GM12891 (cell line): ENCODE results near the gene RUSC2.
"Not testable (repeated sequence)": the region's sequence is repeated elsewhere in the genome, so short reads cannot be mapped to it uniquely, and the experiment has no call there.

Experiments
- PAX5 ChIP-seq: IDR thresholded peaks from 2 replicates; pipeline ENCODE4 v1.6.1; 2011; ENCODE audit warnings: low read length, moderate library complexity, mild to moderate bottlenecking; ENCODE audit not compliant: insufficient read depth, severe bottlenecking
- POLR2A ChIP-seq: IDR thresholded peaks from 2 replicates; pipeline ENCODE4 v1.6.1; 2011; ENCODE audit warnings: low read depth, low read length, control low read depth
- POLR2AphosphoS5 ChIP-seq: IDR thresholded peaks from 2 replicates; pipeline ENCODE4 v1.6.1; 2011; ENCODE audit warnings: low read depth, low read length, control low read depth
- POU2F2 ChIP-seq: IDR thresholded peaks from 2 replicates; pipeline ENCODE4 v1.6.1; 2011; ENCODE audit warnings: low read depth, mild to moderate bottlenecking, control low read depth, low read length, moderate library complexity
- SPI1 ChIP-seq: IDR thresholded peaks from 2 replicates; pipeline ENCODE4 v1.6.1; 2011; ENCODE audit warnings: low read depth, low read length, control low read depth
- TAF1 ChIP-seq: IDR thresholded peaks from 2 replicates; pipeline ENCODE4 v1.6.1; 2011; ENCODE audit warnings: low read depth, low read length, control low read depth

- not testable (repeated sequence) for TF ChIP-seq POLR2A, POLR2AphosphoS5, TAF1, PAX5, POU2F2, SPI1
These were observed 8.3 kb downstream of the RUSC2 start for GRCh38 chr9:35498245-35498644.
